HFFc6 (cell line): ENCODE data around the gene S1PR3. TPM values are rescaled to one million over a fixed set of nuclear protein-coding genes. Genes with fewer than 3 reads are reported as not detected.

ENCODE experiments used
- DNase-seq: peaks from one replicate; pipeline ENCODE4 v3.0.0-alpha.2; 2018
- H3K27ac Mint-ChIP-seq: 2 replicates; pipeline ENCODE4 v1.8.0; 2020; ENCODE audit warnings: mild to moderate bottlenecking, mixed read lengths
- H3K27me3 Mint-ChIP-seq: 2 replicates; pipeline ENCODE4 v1.8.0; 2021; ENCODE audit warnings: mild to moderate bottlenecking, moderate library complexity, mixed read lengths; ENCODE audit not compliant: insufficient read depth
- H3K36me3 Mint-ChIP-seq: 2 replicates; pipeline ENCODE4 v1.8.0; 2021; ENCODE audit warnings: low read depth, mixed read lengths
- H3K4me1 Mint-ChIP-seq: 2 replicates; pipeline ENCODE4 v1.8.0; 2020; ENCODE audit warnings: low read depth, mixed read lengths
- H3K4me3 Mint-ChIP-seq: 2 replicates; pipeline ENCODE4 v1.8.0; 2020; ENCODE audit warnings: mild to moderate bottlenecking, moderate library complexity, mixed read lengths
- H3K9me3 Mint-ChIP-seq: 2 replicates; pipeline ENCODE4 v1.8.0; 2020; ENCODE audit warnings: mild to moderate bottlenecking, mixed read lengths
- total RNA-seq, 6 experiments: library from RNA; stranded (reverse); fragmentation: NEBNext Ultra II Directional; extraction: Animal tissue kit (Norgen Biotek cat#: 25700); gene quantifications; 2 replicates in 1 of 6; 3 replicates in 5 of 6; pipeline ENCODE4 v1.2.3, GENCODE V29; 2021
- TF ChIP-seq, protein P1 (sequence below): fragments of 200-600 bp; sonication (generic); IDR thresholded peaks from 2 replicates; pipeline ENCODE4 v1.5.0; 2021; ENCODE audit warnings: antibody characterized with exemption, mild to moderate bottlenecking

The S1PR3 gene
- total RNA-seq, 6 experiments from 2014 or later, result 15.1 to 27.7 (median 23.9) TPM

GRCh38 chr9:89044881-89045280 lies 53.6 kb downstream of the S1PR3 start:
- peaks cover 8% of the 10 kb centered on the region; the same call in 1 of the 2 replicates for H3K4me1 Mint-ChIP-seq
- no peaks in the 10 kb centered on the region for H3K9me3 Mint-ChIP-seq
- DNase-seq, result no peak
- H3K27ac Mint-ChIP-seq, result no peak overlapping the region
- H3K36me3 Mint-ChIP-seq, result no peaks in the 10 kb centered on the region
- TF ChIP-seq, protein P1, sequence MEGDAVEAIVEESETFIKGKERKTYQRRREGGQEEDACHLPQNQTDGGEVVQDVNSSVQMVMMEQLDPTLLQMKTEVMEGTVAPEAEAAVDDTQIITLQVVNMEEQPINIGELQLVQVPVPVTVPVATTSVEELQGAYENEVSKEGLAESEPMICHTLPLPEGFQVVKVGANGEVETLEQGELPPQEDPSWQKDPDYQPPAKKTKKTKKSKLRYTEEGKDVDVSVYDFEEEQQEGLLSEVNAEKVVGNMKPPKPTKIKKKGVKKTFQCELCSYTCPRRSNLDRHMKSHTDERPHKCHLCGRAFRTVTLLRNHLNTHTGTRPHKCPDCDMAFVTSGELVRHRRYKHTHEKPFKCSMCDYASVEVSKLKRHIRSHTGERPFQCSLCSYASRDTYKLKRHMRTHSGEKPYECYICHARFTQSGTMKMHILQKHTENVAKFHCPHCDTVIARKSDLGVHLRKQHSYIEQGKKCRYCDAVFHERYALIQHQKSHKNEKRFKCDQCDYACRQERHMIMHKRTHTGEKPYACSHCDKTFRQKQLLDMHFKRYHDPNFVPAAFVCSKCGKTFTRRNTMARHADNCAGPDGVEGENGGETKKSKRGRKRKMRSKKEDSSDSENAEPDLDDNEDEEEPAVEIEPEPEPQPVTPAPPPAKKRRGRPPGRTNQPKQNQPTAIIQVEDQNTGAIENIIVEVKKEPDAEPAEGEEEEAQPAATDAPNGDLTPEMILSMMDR, result no peak
- no peak overlapping the region for H3K4me3 Mint-ChIP-seq
- peaks cover 5% of the 10 kb centered on the region; the same call in 1 of the 2 replicates for H3K27me3 Mint-ChIP-seq

GRCh38 chr9:89046832-89047231 lies 55.6 kb downstream of the S1PR3 start:
- Mint-ChIP-seq H3K4me1 (peaks cover 8% of the 10 kb centered on the region; the same call in 1 of the 2 replicates), H3K36me3 (no peaks in the 10 kb centered on the region), H3K27ac (no peak overlapping the region), H3K4me3 (no peak overlapping the region), H3K9me3 (no peaks in the 10 kb centered on the region), H3K27me3 (peaks cover 4% of the 10 kb centered on the region; the same call in 1 of the 2 replicates)
- TF ChIP-seq, protein P1, result no peak
- no peak for DNase-seq

DNA sequence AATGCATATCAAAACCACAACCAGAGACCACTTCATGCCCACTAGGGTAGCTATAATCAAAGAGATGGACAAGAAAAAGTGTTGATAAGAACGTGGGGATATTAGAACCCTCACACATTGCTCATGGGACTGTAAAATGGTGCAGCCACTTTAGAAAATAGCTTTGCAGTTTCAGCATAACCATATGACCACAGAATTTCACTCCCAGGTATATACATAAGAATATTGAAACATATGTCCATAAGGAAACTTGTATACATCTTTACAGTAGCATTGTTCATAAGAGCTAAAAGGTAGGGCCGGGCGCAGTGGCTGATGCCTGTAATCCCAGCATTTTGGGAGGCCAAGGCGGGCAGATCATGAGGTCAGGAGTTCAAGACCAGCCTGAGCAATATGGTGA lies 56.4 kb downstream of the S1PR3 start:
- H3K4me3 Mint-ChIP-seq, result no peak overlapping the region
- H3K36me3 Mint-ChIP-seq, result no peaks in the 10 kb centered on the region
- H3K27ac Mint-ChIP-seq, result no peak overlapping the region
- DNase-seq, result no peak
- TF ChIP-seq, protein P1, result no peak
- H3K4me1 Mint-ChIP-seq, result peaks cover 8% of the 10 kb centered on the region; the same call in 1 of the 2 replicates
- peaks cover 4% of the 10 kb centered on the region; the same call in 1 of the 2 replicates for H3K27me3 Mint-ChIP-seq
- no peaks in the 10 kb centered on the region for H3K9me3 Mint-ChIP-seq

GRCh38 chr9:89048616-89049015 lies 57.3 kb downstream of the S1PR3 start:
- Mint-ChIP-seq H3K4me1 (peaks cover 8% of the 10 kb centered on the region; the same call in 1 of the 2 replicates), H3K27ac (no peak overlapping the region), H3K27me3 (peaks cover 3% of the 10 kb centered on the region; the same call in 1 of the 2 replicates), H3K9me3 (no peaks in the 10 kb centered on the region), H3K36me3 (no peaks in the 10 kb centered on the region), H3K4me3 (no peak overlapping the region)
- TF ChIP-seq, protein P1, result no peak
- DNase-seq, result no peak

DNA sequence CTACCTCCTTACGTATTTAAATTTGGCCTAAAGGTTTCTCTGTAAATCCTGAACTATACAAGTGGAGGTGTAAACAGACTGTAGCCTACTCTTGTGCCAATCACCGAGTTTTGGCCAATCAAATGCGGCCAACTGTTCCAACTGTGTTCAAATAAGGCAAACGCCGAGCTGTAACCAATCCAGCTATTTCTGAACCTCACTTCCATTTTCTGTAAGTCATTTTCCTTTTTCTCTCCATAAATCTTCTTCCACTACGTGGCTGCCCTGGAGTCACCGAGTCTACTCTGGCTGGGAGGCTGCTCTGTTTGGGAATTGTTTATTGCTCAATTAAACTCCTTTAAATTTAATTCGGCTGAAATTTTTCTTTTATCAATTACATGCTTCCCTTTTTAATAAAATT lies 58.4 kb downstream of the S1PR3 start:
- Mint-ChIP-seq H3K4me3 (no peak overlapping the region), H3K27me3 (no peaks in the 10 kb centered on the region; the same call in 1 of the 2 replicates), H3K9me3 (no peaks in the 10 kb centered on the region), H3K4me1 (peaks cover 13% of the 10 kb centered on the region), H3K27ac (no peak overlapping the region), H3K36me3 (no peaks in the 10 kb centered on the region)
- TF ChIP-seq, protein P1, result no peak
- no peak for DNase-seq
